BLaER1 (cell line): ENCODE measurements around the gene LARGE2.

ENCODE experiments used
- H3K27ac ChIP-seq: shearing (Covaris generic); formaldehyde crosslinking; 2 replicates; pipeline ENCODE4 v1.8.1; 2022
- H3K27me3 ChIP-seq: shearing (Covaris generic); formaldehyde crosslinking; 2 replicates; pipeline ENCODE4 v1.8.1; 2022
- H3K36me3 ChIP-seq: shearing (Covaris generic); formaldehyde crosslinking; 2 replicates; pipeline ENCODE4 v1.8.1; 2022
- H3K4me1 ChIP-seq: shearing (Covaris generic); formaldehyde crosslinking; 2 replicates; pipeline ENCODE4 v1.8.1; 2022
- H3K4me2 ChIP-seq: shearing (Covaris generic); formaldehyde crosslinking; 2 replicates; pipeline ENCODE4 v1.8.1; 2022
- H3K4me3 ChIP-seq: shearing (Covaris generic); formaldehyde crosslinking; 2 replicates; pipeline ENCODE4 v1.8.1; 2022
- H3K9ac ChIP-seq: shearing (Covaris generic); formaldehyde crosslinking; 2 replicates; pipeline ENCODE4 v1.8.1; 2022
- H3K9me3 ChIP-seq: shearing (Covaris generic); formaldehyde crosslinking; 2 replicates; pipeline ENCODE4 v1.8.1; 2022
- H4K20me1 ChIP-seq: shearing (Covaris generic); formaldehyde crosslinking; 2 replicates; pipeline ENCODE4 v1.8.1; 2022
- Cebpa-rat ChIP-seq: shearing (Covaris generic); IDR thresholded peaks from 2 replicates; pipeline ENCODE4 v1.8.1; 2022

The LARGE2 gene

GRCh38 chr11:45913942-45914635 lies 8.4 kb upstream of the LARGE2 start:
- H3K9ac ChIP-seq = no peak overlapping the region
- H3K27me3 ChIP-seq = no peaks in the 10 kb centered on the region
- H3K4me3 ChIP-seq = no peak overlapping the region
- peaks cover 74% of the 10 kb centered on the region for H3K36me3 ChIP-seq
- H4K20me1 ChIP-seq = peaks cover 66% of the 10 kb centered on the region
- H3K9me3 ChIP-seq = no peaks in the 10 kb centered on the region
- no peak overlapping the region for H3K27ac ChIP-seq
- TF ChIP-seq Cebpa-rat = no peak
- peaks cover 18% of the 10 kb centered on the region for H3K4me1 ChIP-seq
- H3K4me2 ChIP-seq = no peak overlapping the region

DNA sequence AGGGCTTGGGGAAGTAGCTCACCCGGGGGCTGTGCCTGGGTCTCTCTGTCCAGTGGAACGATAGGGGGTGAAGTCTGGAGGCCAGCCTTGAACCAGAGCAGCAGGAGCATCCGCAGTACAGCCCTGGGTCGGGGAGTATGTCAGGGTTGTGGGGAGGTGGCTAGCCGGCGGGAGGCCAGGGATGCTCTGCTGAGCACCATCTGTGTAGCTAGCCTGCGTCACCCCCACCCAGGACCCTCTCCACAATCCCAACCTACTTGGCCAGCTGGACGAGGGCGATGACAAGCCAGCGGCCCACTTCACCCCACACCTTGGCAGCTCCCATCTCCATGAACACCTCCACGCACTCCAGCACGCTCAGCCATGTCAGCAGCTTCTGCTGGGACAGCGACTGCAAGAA lies 7.0 kb upstream of the LARGE2 start:
- Histone ChIP-seq H3K27ac (no peak overlapping the region), H3K36me3 (peaks cover 61% of the 10 kb centered on the region), H3K9me3 (no peaks in the 10 kb centered on the region), H3K27me3 (peaks cover 6% of the 10 kb centered on the region; the same call in 1 of the 2 replicates), H3K4me1 (peaks cover 32% of the 10 kb centered on the region), H3K4me2 (no peak overlapping the region), H3K9ac (no peak overlapping the region), H4K20me1 (peaks cover 53% of the 10 kb centered on the region), H3K4me3 (no peak overlapping the region)
- TF ChIP-seq Cebpa-rat = no peak

GRCh38 chr11:45917286-45917622 lies 5.2 kb upstream of the LARGE2 start:
- Histone ChIP-seq H3K27me3 (peaks cover 24% of the 10 kb centered on the region), H4K20me1 (peaks cover 48% of the 10 kb centered on the region), H3K9me3 (no peaks in the 10 kb centered on the region), H3K4me1 (peaks cover 50% of the 10 kb centered on the region), H3K9ac (peak overlapping the region; percentile 94), H3K4me3 (peak overlapping the region; percentile 91), H3K36me3 (peaks cover 43% of the 10 kb centered on the region), H3K27ac (peak overlapping the region; percentile 94), H3K4me2 (peak overlapping the region; percentile 98)
- TF ChIP-seq Cebpa-rat = no peak

GRCh38 chr11:45917623-45918330 lies 4.7 kb upstream of the LARGE2 start, which contains the start of gene PEX16:
Gene PEX16, minus strand, starts transcription at chr11:45917877. Its CDS starts 66 bp downstream, at chr11:45917811.
- H4K20me1 ChIP-seq = peaks cover 47% of the 10 kb centered on the region
- peak within 1 kb of the TSS; percentile 94 for H3K9ac ChIP-seq
- H3K4me2 ChIP-seq = peak within 1 kb of the TSS; percentile 98
- H3K4me3 ChIP-seq = peak within 1 kb of the TSS; percentile 91
- TF ChIP-seq Cebpa-rat = peak; percentile 99
- peaks cover 55% of the 10 kb centered on the region for H3K4me1 ChIP-seq
- peak within 1 kb of the TSS; percentile 94 for H3K27ac ChIP-seq
- H3K9me3 ChIP-seq = no peaks in the 10 kb centered on the region
- peaks cover 37% of the 10 kb centered on the region for H3K36me3 ChIP-seq
- H3K27me3 ChIP-seq = peaks cover 30% of the 10 kb centered on the region

GRCh38 chr11:45918331-45918941 lies 4.0 kb upstream of the LARGE2 start:
- peaks cover 62% of the 10 kb centered on the region for H3K4me1 ChIP-seq
- H3K27me3 ChIP-seq = peaks cover 36% of the 10 kb centered on the region
- TF ChIP-seq Cebpa-rat = no peak
- H3K36me3 ChIP-seq = peaks cover 31% of the 10 kb centered on the region
- peak overlapping the region; percentile 91 for H3K4me3 ChIP-seq
- peak overlapping the region; percentile 98 for H3K4me2 ChIP-seq
- peak overlapping the region; percentile 94 for H3K9ac ChIP-seq
- H3K9me3 ChIP-seq = no peaks in the 10 kb centered on the region
- peaks cover 40% of the 10 kb centered on the region for H4K20me1 ChIP-seq
- H3K27ac ChIP-seq = peak overlapping the region; percentile 94

GRCh38 chr11:45918962-45919675 lies 3.3 kb upstream of the LARGE2 start:
- H3K4me1 ChIP-seq = peaks cover 68% of the 10 kb centered on the region

DNA sequence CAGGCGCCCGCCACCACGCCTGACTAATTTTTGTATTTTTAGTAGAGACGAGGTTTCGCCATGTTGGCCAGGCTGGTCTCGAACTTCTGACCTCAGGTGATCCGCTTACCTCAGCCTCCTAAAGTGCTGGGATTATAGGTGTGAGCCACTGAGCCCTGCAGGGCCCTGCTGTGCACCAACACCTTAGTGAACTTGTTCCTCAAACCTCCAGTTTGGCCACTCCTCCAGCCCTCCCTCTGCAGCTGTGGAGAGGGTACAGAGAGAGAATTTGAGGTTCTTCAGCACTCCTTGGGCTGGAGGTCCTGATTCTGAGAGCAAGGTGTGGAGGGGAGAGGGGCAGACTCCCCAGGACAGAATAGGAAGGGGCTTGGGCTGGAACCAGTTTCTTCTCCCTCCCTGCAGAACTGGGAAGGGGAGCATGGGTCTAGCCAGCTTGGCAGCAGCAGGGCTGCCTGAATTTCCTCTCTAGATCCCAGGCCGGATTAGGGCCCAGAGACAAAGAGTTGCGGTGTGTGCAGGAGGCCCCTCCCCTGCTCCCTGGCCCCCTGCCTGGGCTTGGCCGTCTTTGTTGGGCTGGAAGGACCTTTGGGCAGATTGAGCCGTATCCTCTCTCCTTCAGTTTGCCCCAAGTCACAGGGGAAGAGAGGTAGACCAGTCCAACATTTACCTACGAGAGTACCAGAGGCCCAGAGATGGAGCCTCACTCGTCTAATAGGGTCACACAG lies 2.5 kb upstream of the LARGE2 start:
- no peak for TF ChIP-seq Cebpa-rat
- peaks cover 77% of the 10 kb centered on the region for H3K4me1 ChIP-seq
- H3K4me2 ChIP-seq = peak overlapping the region; percentile 98
- no peak overlapping the region for H3K4me3 ChIP-seq
- peaks cover 38% of the 10 kb centered on the region for H3K27me3 ChIP-seq
- H3K27ac ChIP-seq = no peak overlapping the region
- H3K9ac ChIP-seq = no peak overlapping the region
- no peaks in the 10 kb centered on the region for H3K9me3 ChIP-seq
- H3K36me3 ChIP-seq = peaks cover 16% of the 10 kb centered on the region
- H4K20me1 ChIP-seq = peaks cover 34% of the 10 kb centered on the region; the same call in 1 of the 2 replicates

More at GRCh38 chr11:45918962-45919675, 3.3 kb upstream of the LARGE2 start:
- no peak overlapping the region for H3K9ac ChIP-seq
- H3K27me3 ChIP-seq = peaks cover 38% of the 10 kb centered on the region
- H3K27ac ChIP-seq = no peak overlapping the region
- peaks cover 24% of the 10 kb centered on the region for H3K36me3 ChIP-seq
- no peak for TF ChIP-seq Cebpa-rat
- no peaks in the 10 kb centered on the region for H3K9me3 ChIP-seq
- peak overlapping the region; percentile 98 for H3K4me2 ChIP-seq
- peak overlapping the region; percentile 91 for H3K4me3 ChIP-seq
- peaks cover 35% of the 10 kb centered on the region for H4K20me1 ChIP-seq

GRCh38 chr11:45920531-45921477 lies 1.7 kb upstream of the LARGE2 start:
- peaks cover 85% of the 10 kb centered on the region for H3K4me1 ChIP-seq
- H3K27ac ChIP-seq = no peak overlapping the region
- H4K20me1 ChIP-seq = peaks cover 27% of the 10 kb centered on the region; the same call in 1 of the 2 replicates
- H3K4me3 ChIP-seq = peak overlapping the region; percentile 73; the same call in 1 of the 2 replicates
- H3K4me2 ChIP-seq = peak overlapping the region; percentile 98
- no peak overlapping the region for H3K9ac ChIP-seq
- H3K9me3 ChIP-seq = no peaks in the 10 kb centered on the region
- no peak for TF ChIP-seq Cebpa-rat
- H3K27me3 ChIP-seq = peaks cover 38% of the 10 kb centered on the region
- H3K36me3 ChIP-seq = peaks cover 7% of the 10 kb centered on the region
